Left lung (tissue), 10 donors: ENCODE data around the gene CLMP. TPM values are rescaled to one million over a fixed set of nuclear protein-coding genes. Genes with fewer than 3 reads are reported as not detected.

Experiments used
- ATAC-seq: fragments of 200-7000 bp; cut with Tn5 transposase; one replicate; pipeline ENCODE4 v1.9.1; 2020; ENCODE audit warnings: moderate library complexity
- DNase-seq, 4 donors: peaks; one replicate each; pipeline ENCODE4 v3.0.0-alpha.2; 2013 to 2020
- H3K27ac ChIP-seq, 2 donors: fragments of 200-600 bp; sonication (generic) in 1 of 2; one replicate each; pipeline versions ENCODE4 v1.5.0 to v1.8.0; 2020 to 2021
- H3K27me3 ChIP-seq, 2 donors: fragments of 200-600 bp; sonication (generic) in 1 of 2; one replicate each; pipeline versions ENCODE4 v1.5.0 to v1.8.0; 2020 to 2021
- H3K36me3 ChIP-seq, 2 donors: fragments of 200-600 bp; sonication (generic) in 1 of 2; one replicate each; pipeline versions ENCODE4 v1.5.0 to v1.8.0; 2020 to 2021
- H3K4me1 ChIP-seq, 2 donors: fragments of 200-600 bp; one replicate each; pipeline ENCODE4 v1.8.0; 2021
- H3K4me3 ChIP-seq, 2 donors: fragments of 200-600 bp; sonication (generic) in 1 of 2; one replicate each; pipeline versions ENCODE4 v1.5.0 to v1.8.0; 2020 to 2021; ENCODE audit warnings: mild to moderate bottlenecking in 1 of 2
- H3K9me3 ChIP-seq, 2 donors: fragments of 200-600 bp; sonication (generic) in 1 of 2; one replicate each; pipeline versions ENCODE4 v1.5.0 to v1.8.0; 2020 to 2021
- intact Hi-C, 2 donors: fragments of 100-400 bp; cut with DNase I; formaldehyde crosslinking; loops; one replicate each; pipeline versions ENCODE4 v1.11.2 to v1.14.2; 2022
- polyA plus RNA-seq, 6 donors: library from polyadenylated mRNA; unstranded; fragments of 120-200 nt; gene quantifications; one replicate each; pipeline ENCODE4 v1.2.1, GENCODE V29; 2013; ENCODE audit not compliant: insufficient read length in 6 of 6
- total RNA-seq, 2 donors: library from RNA; stranded (reverse); fragmentation: NEBNext Ultra II Directional; extraction: Animal tissue kit (Norgen Biotek cat#: 25700); gene quantifications; one replicate each; pipeline ENCODE4 v1.2.1, GENCODE V29; 2021
- TF ChIP-seq, protein P1 (sequence below), 2 donors: fragments of 200-600 bp; sonication (generic) in 1 of 2; IDR thresholded peaks; one replicate each; pipeline versions ENCODE4 v1.5.0 to v1.8.0; 2021; ENCODE audit warnings: antibody characterized with exemption in 2 of 2
- donor health status: DM: no; HTN: yes; CAD: no.
- donor health status: DM: no; HTN: no; CAD: no.

The CLMP gene
- total and polyA plus RNA-seq, 8 donors: 16.5 to 22.5 (median 18.1) TPM

- H3K27me3 ChIP-seq: no peaks in the 10 kb centered on the region
- peaks cover 10 to 65% of the 10 kb centered on the region in 2 donors for H3K4me1 ChIP-seq
- peak overlapping the region in 1 of 2 donors; percentile 100 for H3K27ac ChIP-seq
- H3K36me3 ChIP-seq: peaks cover 0 to 10% of the 10 kb centered on the region in 2 donors
- H3K9me3 ChIP-seq: no peaks in the 10 kb centered on the region
- H3K4me3 ChIP-seq: no peak overlapping the region
- DNase-seq: peak in 1 of 4 donors; percentile 32
- intact Hi-C loops: no loop called here
- no peak for ATAC-seq
- TF ChIP-seq, protein P1, sequence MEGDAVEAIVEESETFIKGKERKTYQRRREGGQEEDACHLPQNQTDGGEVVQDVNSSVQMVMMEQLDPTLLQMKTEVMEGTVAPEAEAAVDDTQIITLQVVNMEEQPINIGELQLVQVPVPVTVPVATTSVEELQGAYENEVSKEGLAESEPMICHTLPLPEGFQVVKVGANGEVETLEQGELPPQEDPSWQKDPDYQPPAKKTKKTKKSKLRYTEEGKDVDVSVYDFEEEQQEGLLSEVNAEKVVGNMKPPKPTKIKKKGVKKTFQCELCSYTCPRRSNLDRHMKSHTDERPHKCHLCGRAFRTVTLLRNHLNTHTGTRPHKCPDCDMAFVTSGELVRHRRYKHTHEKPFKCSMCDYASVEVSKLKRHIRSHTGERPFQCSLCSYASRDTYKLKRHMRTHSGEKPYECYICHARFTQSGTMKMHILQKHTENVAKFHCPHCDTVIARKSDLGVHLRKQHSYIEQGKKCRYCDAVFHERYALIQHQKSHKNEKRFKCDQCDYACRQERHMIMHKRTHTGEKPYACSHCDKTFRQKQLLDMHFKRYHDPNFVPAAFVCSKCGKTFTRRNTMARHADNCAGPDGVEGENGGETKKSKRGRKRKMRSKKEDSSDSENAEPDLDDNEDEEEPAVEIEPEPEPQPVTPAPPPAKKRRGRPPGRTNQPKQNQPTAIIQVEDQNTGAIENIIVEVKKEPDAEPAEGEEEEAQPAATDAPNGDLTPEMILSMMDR (IDR thresholded peaks at IDR 0.05): no peak
Measured at GRCh38 chr11:123065621-123066020, 129.4 kb downstream of the CLMP start.

DNA sequence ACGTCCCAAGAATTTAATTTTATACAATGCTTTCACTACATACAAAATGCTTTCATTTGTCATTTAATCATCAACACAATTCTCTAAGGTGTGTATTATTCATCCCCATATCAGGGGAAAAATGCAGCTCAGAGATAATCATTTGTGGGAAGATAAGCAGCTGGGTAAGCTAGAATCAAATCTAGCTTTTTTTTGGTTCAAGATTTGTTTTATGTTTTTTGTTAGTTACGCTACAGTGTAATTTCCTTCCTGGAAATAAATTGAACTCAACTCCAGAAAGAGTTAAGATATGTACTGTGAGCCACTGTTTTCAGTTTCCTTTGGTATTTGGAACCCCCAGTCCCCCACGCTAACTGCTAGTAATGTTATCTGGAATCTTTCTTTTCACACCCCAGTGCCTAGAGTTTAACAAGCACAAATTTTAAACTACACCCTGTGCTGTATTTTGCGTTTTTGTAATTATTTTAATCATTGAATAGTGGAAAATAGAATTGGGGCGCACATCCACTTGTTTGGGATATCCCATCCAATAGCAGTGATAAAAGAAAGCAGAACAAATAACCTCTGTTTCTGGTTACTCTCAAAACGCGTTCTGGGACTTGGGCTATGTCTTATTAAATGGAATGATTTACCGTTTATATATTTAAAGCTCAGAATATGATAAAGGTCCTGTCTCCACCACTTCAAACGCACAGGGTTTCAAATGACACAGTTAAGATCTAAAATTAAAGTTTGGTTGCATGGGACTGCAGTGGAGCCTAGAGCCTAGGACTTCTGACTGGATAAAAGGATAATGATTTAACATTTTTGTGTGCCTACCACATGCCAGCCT is 131.0 kb downstream of the CLMP start:
- ATAC-seq: no peak

GRCh38 chr11:123062892-123063825 is 131.9 kb downstream of the CLMP start:
- Histone ChIP-seq H3K9me3 (no peaks in the 10 kb centered on the region), H3K27ac (peak overlapping the region; percentile 100), H3K4me3 (peak overlapping the region; percentile 49 to 100), H3K4me1 (peaks cover 28 to 63% of the 10 kb centered on the region in 2 donors), H3K36me3 (peaks cover under 1 to 35% of the 10 kb centered on the region in 2 donors), H3K27me3 (no peaks in the 10 kb centered on the region)
- TF ChIP-seq, protein P1 (IDR thresholded peaks at IDR 0.05): no peak
- intact Hi-C loops: no loop called here
- peak; percentile 13 for ATAC-seq
- peak in 3 of 4 donors; percentile 46 to 75 (median 67) for DNase-seq

More for the DNA sequence above, 131.0 kb downstream of the CLMP start:
- Histone ChIP-seq H3K4me1 (peaks cover 19 to 63% of the 10 kb centered on the region in 2 donors), H3K27ac (peak overlapping the region; percentile 100), H3K27me3 (no peaks in the 10 kb centered on the region), H3K9me3 (no peaks in the 10 kb centered on the region), H3K36me3 (peaks cover 0 to 26% of the 10 kb centered on the region in 2 donors), H3K4me3 (peak overlapping the region; percentile 49 to 100)
- intact Hi-C loops: no loop called here
- TF ChIP-seq, protein P1 (IDR thresholded peaks at IDR 0.05): no peak
- no peak for DNase-seq

DNA sequence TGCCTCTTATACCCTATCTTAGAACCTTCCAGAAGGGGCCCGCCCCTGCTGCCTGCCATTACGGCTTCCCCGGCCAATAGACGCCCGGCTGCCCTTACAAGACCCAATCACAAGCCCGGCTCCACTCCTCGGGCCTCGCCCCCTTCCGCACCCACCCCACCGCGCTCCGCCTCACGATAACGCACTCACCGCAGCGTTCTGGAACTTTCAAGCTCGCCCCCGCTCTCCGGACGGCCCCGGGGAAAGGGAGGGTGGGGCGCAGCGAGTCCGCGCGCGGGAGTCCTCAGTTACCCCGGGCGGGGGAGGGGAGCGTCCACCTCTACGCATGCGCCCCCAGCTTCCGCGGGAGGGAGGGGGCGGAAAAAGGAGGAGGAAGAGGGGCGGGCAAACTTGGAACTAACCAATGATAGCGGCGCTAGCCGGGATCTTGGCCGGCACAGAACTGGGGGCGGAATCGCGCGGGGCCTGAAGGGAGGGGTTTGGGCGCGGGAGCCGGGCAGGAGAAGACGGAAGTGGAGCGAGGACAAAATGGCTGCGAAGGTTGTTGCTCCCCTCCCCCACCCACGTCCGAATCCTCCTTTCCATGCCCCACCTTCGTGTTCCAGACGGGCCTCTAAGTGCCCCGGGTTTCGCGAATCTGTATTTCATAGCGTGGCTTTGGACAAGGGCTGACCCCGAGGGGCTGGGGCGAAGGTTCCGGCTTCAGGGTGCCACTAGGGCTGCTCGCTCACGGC is 132.7 kb downstream of the CLMP start:
- intact Hi-C loops: no loop called here
- Histone ChIP-seq H3K27ac (peak overlapping the region; percentile 100), H3K27me3 (no peaks in the 10 kb centered on the region), H3K4me1 (peaks cover 35 to 70% of the 10 kb centered on the region in 2 donors), H3K36me3 (peaks cover 8 to 43% of the 10 kb centered on the region in 2 donors), H3K4me3 (peak overlapping the region; percentile 97 to 100), H3K9me3 (no peaks in the 10 kb centered on the region)
- peak; percentile 98 to 100 (median 99) for DNase-seq
- peak; percentile 91 for ATAC-seq
- TF ChIP-seq, protein P1 (IDR thresholded peaks at IDR 0.05): no peak
